Measurements from ENCODE around the gene VPS8.

DNA sequence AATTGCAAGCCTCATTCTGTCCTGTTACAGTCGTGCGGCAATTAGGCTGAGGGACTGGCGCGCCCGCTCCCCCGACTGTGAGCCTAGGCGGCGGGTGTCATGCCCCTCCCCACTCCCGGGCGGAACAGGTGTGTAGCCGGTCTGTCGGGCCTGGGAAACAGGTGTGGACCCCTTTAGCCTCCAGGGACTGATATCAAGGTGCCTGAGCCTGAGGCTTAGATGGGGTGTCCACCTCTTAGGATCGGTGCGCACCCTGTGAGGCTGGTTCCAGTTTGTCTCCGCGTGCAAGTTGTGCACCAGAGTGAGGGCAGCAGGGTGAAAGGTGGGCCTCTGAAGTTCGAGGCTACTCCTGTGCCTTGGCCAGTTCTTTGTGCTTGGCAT, 686 bp downstream of the VPS8 start:
- TF ChIP-seq, protein P1, sequence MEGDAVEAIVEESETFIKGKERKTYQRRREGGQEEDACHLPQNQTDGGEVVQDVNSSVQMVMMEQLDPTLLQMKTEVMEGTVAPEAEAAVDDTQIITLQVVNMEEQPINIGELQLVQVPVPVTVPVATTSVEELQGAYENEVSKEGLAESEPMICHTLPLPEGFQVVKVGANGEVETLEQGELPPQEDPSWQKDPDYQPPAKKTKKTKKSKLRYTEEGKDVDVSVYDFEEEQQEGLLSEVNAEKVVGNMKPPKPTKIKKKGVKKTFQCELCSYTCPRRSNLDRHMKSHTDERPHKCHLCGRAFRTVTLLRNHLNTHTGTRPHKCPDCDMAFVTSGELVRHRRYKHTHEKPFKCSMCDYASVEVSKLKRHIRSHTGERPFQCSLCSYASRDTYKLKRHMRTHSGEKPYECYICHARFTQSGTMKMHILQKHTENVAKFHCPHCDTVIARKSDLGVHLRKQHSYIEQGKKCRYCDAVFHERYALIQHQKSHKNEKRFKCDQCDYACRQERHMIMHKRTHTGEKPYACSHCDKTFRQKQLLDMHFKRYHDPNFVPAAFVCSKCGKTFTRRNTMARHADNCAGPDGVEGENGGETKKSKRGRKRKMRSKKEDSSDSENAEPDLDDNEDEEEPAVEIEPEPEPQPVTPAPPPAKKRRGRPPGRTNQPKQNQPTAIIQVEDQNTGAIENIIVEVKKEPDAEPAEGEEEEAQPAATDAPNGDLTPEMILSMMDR (IDR thresholded peaks at IDR 0.05) = no peak
- no peak for TF ChIP-seq RFX5 (IDR thresholded peaks at IDR 0.05)
- no peak for TF ChIP-seq SMC3 (IDR thresholded peaks at IDR 0.05)
- TF ChIP-seq BHLHE40 (IDR thresholded peaks at IDR 0.05; ENCODE audit: low read depth, low read length) = no peak

Measured in A549 (cell line).